ENCODE measurements around the gene LILRB2. TPM values are rescaled to one million over a fixed set of nuclear protein-coding genes. Genes with fewer than 3 reads are reported as not detected.

Gene LILRB2
- total RNA-seq, 6 experiments from 2014 or later, result 1.6 to 9.8 (median 3.0) TPM

DNA sequence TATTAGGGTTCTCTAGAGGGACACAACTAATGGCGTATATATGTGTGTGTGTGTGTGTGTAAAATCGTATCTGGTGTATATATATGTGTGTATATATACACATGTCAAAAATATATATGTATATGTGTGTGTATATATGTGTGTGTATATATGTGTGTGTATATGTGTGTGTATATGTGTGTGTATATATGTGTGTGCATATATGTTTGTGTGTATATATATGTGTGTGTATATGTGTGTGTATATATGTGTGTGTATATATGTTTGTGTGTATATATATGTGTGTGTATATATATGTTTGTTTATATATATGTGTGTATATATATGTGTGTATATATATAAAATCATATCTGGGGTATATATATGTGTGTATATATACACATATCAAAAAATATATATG is 18.4 kb downstream of the LILRB2 start:
- Histone ChIP-seq H3K4me3 (no peak overlapping the region), H3K36me3 (no peaks in the 10 kb centered on the region), H3K27ac (no peak overlapping the region), H3K27me3 (no peaks in the 10 kb centered on the region), H3K4me1 (no peaks in the 10 kb centered on the region), H3K9me3 (no peaks in the 10 kb centered on the region)
- TF ChIP-seq, protein P1, sequence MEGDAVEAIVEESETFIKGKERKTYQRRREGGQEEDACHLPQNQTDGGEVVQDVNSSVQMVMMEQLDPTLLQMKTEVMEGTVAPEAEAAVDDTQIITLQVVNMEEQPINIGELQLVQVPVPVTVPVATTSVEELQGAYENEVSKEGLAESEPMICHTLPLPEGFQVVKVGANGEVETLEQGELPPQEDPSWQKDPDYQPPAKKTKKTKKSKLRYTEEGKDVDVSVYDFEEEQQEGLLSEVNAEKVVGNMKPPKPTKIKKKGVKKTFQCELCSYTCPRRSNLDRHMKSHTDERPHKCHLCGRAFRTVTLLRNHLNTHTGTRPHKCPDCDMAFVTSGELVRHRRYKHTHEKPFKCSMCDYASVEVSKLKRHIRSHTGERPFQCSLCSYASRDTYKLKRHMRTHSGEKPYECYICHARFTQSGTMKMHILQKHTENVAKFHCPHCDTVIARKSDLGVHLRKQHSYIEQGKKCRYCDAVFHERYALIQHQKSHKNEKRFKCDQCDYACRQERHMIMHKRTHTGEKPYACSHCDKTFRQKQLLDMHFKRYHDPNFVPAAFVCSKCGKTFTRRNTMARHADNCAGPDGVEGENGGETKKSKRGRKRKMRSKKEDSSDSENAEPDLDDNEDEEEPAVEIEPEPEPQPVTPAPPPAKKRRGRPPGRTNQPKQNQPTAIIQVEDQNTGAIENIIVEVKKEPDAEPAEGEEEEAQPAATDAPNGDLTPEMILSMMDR (IDR thresholded peaks at IDR 0.05), result no peak
- TF ChIP-seq POLR2A (IDR thresholded peaks at IDR 0.05), result no peak
- ATAC-seq (no peak), DNase-seq (no peak)
- WGBS (ENCODE audit: insufficient coverage, low coverage, low lambda C conversion rate, missing lambda C conversion rate), result 91% methylated on average over 2 of the region's 2 CpGs
- intact Hi-C loops (cut with DNase I), result no loop called here

DNA sequence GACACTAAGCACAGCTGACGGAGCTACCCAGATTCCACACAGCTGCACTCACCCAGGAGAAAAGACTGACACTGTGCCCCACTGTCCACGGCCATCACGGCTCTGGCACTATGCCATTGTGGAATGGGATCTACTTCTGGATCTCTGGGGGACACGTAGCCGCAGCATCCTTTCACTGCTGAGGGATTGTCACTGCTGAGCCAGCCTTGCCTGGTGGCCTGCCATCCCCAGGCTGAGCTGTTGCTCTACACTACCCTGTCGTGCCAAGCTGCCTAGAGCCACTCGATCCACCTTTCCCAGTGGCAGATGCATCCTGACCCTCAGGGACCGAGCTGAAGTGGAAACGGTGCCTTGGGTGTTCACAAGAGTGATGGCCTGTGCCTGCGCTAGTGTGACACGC is 18.8 kb downstream of the LILRB2 start:
- Histone ChIP-seq H3K27ac (no peak overlapping the region), H3K27me3 (no peaks in the 10 kb centered on the region), H3K4me3 (no peak overlapping the region), H3K36me3 (no peaks in the 10 kb centered on the region), H3K9me3 (no peaks in the 10 kb centered on the region), H3K4me1 (no peaks in the 10 kb centered on the region)
- DNase-seq (peak in 2 of 3 donors; percentile 43 to 46), ATAC-seq (no peak)
- no peak for TF ChIP-seq POLR2A (IDR thresholded peaks at IDR 0.05)
- TF ChIP-seq, protein P1 (IDR thresholded peaks at IDR 0.05), result no peak
- intact Hi-C loops (cut with DNase I), result no loop called here
- 82% methylated on average over 5 of the region's 11 CpGs for WGBS (ENCODE audit: insufficient coverage, low coverage, low lambda C conversion rate, missing lambda C conversion rate)

DNA sequence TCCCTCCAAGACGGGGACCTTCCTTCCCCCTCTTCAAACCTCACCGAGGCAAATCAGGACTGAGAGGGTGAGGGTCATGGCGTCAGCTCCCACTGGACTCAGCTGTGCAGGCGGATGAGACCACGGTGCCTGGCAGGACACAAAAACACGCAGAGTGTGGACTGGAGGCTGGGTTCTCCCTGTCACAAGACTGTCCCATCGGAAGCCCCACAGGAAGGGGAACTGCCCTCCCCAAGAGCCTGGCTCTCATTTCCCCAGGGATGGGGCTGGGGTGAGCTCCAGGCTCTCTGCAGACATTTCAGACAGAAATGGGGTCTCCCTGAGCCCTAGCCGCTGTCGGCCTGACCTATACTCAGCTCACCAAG is 23.8 kb downstream of the LILRB2 start, which contains the start of gene LILRB5:
TSS of gene LILRB5 (minus strand) at position 158 of the 365 bp plus-strand sequence. CDS start at position 78, 80 bp downstream.
- no peak within 1 kb of the TSS for H3K27ac ChIP-seq
- ATAC-seq, result peak; percentile 56 to 72 (median 60)
- no peaks in the 10 kb centered on the region for H3K9me3 ChIP-seq
- H3K36me3 ChIP-seq, result no peaks in the 10 kb centered on the region
- H3K4me3 ChIP-seq, result peak within 1 kb of the TSS in 1 of 3 donors; percentile 26
- H3K27me3 ChIP-seq, result no peaks in the 10 kb centered on the region
- peak in 1 of 3 donors; percentile 51 for DNase-seq
- intact Hi-C loops (cut with DNase I), result no loop called here
- 36% methylated on average over 2 of the region's 9 CpGs for WGBS (ENCODE audit: insufficient coverage, low coverage, low lambda C conversion rate, missing lambda C conversion rate)
- TF ChIP-seq, protein P1 (IDR thresholded peaks at IDR 0.05), result no peak
- no peak for TF ChIP-seq POLR2A (IDR thresholded peaks at IDR 0.05)
- no peaks in the 10 kb centered on the region for H3K4me1 ChIP-seq

DNA sequence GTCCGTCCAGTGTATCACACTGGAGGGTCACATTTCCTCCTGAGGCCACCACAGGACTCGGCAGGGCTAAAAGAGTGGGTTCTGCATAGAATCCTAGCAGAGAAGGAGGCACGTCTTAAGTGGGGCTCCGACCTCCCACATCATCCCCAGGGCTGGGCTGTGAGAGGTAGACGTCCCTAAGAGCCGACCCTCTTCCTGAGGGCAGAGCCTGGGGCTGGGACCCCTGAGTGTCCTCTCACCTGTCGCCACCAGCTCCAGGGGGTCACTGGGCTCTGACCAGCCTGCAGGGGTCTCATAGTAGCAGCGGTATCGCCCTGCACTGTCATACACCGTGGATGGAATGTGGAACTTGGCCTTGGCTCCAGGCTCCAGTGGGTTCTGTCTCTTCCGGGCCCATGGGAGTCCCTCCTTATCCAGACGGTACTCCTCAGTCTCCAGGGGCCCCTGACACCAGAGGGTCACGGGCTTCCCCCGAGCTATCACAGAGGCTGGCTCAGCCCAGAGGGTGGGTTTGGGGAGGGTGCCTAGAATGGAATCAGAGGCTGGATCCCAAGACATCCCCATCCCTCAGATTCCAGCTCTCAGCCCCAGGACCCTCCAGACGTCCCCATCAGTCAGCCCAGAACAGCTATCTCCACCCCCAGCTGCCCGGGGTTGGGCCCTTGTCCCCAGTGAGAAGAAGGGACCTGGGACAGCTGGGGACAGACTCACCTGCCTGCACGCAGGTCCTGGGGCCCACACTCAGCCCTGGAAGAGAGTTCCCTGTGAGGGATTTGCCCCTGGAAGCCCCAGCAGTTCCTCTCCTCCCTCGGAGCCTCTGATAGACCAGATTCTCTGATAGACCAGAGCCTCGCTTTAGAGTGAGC is 24.4 kb downstream of the LILRB2 start:
- no peak overlapping the region for H3K27ac ChIP-seq
- DNase-seq (peak in 1 of 3 donors; percentile 43), ATAC-seq (peak in 3 of 4 donors; percentile 18 to 38 (median 18))
- no peaks in the 10 kb centered on the region for H3K27me3 ChIP-seq
- H3K36me3 ChIP-seq, result no peaks in the 10 kb centered on the region
- no peaks in the 10 kb centered on the region for H3K4me1 ChIP-seq
- peak overlapping the region in 1 of 3 donors; percentile 26 for H3K4me3 ChIP-seq
- WGBS (ENCODE audit: insufficient coverage, low coverage, low lambda C conversion rate, missing lambda C conversion rate), result 29% methylated on average over 4 of the region's 19 CpGs
- TF ChIP-seq, protein P1 (IDR thresholded peaks at IDR 0.05), result no peak
- no peak for TF ChIP-seq POLR2A (IDR thresholded peaks at IDR 0.05)
- intact Hi-C loops (cut with DNase I), result no loop called here
- H3K9me3 ChIP-seq, result no peaks in the 10 kb centered on the region

Measured in right lobe of liver (tissue), 6 donors.